Measurements from ENCODE around the gene PRR33.

PRR33 gene

DNA sequence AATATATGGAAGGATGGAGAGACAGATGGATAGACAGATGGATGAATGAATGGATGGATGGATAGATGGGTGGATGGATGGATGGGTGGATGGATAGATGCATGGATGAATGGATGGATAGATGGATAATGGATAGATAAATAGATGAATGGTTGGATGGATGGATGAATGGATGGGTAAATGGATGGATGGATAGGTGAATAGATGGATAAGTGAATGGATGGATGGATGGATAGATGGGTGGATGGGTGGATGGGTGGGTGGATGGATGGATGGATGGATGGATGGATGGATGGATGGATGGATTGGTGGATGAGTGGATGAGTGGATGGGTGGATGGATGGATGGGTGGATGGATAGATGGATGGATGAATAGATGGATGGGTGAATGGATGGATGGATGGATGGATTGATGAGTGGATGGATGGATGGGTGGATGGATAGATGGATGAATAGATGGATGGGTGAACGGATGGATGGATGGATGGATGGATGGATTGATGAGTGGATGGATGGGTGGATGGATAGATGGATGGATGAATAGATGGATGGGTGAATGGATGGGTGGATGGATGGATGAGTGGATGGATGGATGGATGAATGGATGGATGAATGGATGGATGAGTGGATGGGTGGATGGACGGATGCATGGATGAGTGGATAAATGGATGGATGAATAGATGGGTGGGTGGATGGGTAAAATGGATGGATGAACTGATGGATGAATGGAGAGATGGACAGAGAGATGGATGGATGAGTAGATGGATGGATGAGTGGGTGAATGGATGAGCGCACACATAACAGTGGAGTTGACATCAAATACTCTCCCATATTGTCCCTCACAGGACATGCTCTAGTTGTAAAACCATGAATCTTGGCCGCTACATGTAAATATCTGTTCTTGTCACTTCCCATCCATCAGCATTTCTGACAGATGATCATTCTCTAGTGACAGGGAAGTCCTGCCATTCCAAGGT, 30.0 kb downstream of the PRR33 start:
- DNase-seq = no peak

- no peak for DNase-seq
These were observed 31.6 kb downstream of the PRR33 start for GRCh38 chr11:1860108-1860507.

DNA sequence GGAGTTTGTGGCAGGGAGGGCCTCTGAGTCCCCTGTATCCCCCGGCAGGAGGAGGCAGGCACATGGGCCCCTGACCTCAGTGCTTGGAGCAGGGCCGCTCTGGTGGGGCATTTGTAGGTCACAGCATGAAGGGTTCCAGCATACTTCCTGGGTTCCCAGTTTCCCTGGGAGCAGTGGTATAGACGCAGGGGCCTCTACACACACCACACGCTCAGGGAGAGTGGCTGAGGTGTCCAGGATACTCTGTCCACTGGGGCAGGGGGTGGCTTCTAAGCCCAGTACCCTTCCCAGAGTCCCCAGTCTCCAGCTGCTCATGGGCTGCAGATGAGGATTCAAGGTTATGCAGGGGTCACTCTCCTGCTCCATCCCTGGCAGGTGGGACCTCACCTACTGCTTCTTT, 32.7 kb downstream of the PRR33 start:
- no peak for DNase-seq

DNA sequence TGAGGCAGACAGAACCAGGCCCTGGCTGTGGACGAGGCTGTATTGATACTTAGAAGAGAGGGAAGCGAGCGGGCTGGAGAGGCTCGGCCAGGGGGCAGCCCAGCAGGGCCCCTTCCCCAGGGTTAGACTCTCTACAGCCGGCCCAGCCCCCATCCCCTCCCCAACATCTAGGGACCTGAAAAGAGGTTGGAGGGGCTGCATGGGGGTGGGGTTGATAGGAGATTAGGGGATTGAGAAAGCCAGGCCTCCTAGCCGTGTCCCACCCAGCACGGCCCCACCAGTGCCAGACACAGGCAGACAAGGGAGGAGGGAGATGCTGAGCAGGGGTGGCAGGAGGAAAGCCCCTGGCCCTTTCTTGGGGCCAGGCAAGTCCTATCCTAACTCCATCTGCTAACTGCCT, 33.1 kb downstream of the PRR33 start:
- DNase-seq = no peak

GRCh38 chr11:1858154-1858553, 33.5 kb downstream of the PRR33 start:
- DNase-seq = no peak

DNA sequence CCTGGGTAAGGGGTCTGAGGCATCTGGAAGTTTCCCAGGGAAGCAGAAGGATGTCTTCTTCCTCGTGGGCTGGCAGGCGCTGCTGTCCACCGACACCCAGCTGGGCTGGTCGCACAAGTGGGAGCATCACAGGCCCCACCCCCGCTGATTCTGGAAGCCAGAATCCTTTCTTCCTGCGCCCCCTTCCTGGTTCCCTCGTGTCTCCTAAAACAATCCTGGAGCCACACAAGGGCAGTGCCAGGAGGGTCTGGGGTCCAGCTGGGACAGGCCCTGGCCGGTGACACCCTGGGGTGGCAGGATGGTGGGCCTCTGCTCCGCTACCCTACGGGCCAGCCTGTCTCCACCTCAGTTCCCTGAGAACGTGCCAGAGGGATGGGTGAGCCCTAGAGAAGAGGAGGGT, 34.6 kb downstream of the PRR33 start:
- no peak for DNase-seq

DNA sequence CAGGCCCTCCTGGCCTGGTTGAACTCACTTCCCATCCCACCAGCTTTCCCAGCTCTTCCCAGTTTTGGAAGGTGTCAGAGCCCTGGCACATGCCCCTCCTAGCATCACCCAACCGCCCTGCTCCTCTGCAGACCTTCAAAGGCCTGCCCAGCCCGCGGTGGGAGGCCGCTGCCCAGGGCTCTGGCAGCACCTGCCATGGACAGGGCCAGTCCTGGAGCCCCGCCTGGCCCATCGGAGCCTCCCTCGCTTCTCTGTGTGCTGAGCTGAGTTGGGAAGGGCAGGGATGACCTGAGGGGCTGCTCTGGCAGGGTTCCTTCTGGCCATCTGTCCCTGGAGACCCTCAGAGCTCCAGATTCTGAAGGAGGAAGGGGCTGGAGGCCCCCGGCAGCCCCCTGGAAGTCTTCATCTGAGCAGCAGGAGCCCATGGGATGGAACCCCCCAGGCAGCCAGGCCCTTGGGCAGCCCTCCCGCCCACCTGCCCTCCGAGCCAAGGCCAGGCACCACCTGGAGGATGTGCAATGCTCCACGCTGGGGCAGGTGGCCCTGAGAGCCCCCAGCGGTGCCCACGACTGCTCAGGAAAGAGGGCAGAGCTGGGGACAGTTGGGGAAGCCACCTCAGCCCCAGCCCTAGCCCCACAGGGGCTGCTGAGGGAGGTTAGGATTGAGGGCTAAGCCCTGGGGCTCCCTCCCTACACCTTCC, 35.2 kb downstream of the PRR33 start:
- no peak for DNase-seq

DNA sequence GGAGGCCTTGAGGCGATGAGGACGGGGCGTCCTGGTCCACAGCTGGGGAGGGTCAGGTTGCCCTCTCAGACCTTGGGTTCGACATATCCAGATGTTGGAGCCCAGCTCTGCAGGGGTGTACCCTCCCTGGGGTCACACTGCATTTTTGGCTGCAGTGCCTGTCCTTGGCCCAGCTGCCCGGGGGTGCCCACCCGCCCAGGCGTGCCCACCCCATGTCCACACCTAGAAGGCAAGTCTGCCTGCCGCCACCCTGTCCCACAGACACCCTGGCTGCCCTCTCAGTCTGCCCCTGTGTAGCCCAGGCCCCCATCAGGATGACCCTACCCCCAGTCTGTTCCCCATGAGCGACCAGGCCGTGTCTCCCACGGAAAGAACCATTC, 35.8 kb downstream of the PRR33 start:
- no peak for DNase-seq

- peak; percentile 36 for DNase-seq
These were observed 36.5 kb downstream of the PRR33 start for GRCh38 chr11:1854949-1855885.

DNA sequence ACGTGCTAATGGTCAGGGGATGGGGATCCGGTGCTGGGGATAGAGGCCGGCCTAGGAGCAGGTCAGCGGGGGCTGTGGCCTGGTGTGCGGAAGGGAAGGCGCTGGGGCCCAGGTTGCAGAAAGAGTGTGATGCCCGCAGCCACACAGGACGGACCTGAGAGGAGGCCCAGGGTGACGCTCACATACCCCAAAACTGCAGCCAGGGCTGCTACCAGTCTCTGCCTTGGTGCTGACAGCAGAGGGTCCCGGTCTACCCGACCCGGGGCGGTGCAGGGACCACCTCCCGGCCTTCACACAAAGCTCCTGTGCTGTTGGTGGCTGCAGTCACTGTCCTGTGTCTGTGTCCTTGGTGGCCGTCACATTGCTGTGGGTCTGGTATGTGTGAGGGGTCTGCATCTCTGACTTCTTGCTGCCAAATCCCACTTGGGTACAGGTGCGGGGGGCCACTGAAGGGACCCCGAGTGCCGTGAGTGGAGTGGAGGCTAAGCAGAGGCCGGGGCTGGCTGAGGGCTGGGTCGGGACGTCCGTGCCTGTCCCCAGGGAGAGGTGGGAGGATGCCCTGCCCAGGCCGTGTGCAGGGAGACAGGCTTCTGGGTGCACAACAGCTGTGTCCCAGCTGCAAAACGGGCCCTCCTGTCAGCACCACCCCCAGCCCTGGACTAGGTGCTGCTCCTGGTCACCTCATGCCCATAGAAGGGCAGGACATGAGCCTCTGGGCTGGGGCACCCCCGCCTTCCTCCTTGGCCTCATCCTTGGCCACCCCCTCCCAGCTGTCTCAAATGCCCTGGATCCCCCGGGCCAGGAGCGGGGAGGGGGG, 37.4 kb downstream of the PRR33 start:
- no peak for DNase-seq

- no peak for DNase-seq
These were observed 38.1 kb downstream of the PRR33 start for GRCh38 chr11:1853376-1854131.

- peak; percentile 72 for DNase-seq
These were observed 38.8 kb downstream of the PRR33 start, which contains the start of gene LSP1 for GRCh38 chr11:1852877-1853276. Gene LSP1 (plus strand): TSS chr11:1853084. CDS start chr11:1853145, 61 bp downstream.

GRCh38 chr11:1852271-1852876, 39.3 kb downstream of the PRR33 start:
- no peak for DNase-seq

DNA sequence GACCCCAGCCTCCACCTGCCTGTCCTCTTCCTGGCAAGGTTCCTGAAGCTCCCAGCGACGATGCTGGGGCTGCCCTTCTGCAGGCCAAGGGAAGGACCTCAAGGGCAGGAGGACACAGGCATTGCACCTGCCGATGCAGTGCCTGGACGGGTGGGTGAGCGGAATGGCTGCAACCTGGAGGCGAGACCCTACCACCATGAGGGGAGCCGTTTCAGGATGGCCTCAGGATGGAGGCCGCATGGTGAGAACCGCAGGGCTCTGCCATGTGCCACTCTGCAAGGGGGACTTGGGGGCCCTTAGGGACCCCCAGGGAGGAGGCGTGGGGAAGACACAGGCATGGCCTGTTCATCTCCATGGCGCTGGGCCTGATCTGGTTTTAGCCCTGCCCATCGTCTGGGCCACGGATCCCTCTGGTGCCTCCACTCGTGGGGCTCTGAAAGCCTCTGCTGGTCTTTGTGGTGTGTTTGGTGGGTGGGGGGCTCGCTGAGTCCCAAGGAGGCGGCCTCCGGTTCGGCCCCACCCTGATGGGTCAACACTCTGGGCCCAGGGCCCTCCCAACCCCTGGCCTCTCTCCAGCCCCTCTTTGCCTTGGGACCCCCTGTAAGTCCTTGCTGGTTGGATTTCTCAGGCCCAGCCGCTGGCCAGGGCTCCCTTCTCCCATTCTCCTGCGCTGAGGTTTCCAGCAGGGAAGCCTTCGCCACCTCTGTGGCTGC, 40.1 kb downstream of the PRR33 start:
- no peak for DNase-seq

- DNase-seq = no peak
These were observed 42.9 kb downstream of the PRR33 start for GRCh38 chr11:1848640-1849430.

DNA sequence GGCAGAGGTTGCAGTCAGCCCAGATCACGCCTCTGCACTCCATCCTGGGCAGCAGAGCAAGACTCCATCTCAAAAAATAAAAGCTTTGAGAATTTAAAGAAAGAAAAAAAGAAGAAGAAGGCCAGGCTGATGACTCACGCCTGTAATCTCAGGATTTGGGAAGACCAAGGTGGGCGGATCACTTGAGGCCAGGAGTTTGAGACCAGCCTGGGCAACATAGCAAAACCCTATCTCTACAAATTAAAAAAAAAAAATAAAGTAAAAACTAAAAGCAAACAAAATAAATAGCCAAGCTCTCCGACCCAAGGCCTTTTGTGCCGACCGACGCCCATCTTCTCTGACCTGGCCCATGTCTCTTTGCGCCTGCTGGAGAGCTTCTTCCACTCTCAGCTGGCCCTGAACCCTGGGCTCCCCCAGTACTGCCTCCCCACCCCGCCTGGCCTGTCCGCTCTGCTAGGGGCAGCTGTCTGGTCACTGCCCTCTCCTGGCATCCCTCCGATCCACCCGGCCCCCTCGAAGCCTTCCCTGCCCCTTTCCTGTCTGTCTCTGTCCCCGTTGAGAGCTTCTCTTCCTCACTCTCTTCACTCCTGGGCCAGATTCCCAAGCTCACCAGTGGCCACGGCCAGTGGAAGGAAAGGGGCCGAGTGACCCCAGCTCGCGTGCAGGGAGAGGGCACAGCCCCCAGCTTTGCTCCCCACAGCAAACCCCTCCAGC, 43.6 kb downstream of the PRR33 start:
- DNase-seq = no peak

DNA sequence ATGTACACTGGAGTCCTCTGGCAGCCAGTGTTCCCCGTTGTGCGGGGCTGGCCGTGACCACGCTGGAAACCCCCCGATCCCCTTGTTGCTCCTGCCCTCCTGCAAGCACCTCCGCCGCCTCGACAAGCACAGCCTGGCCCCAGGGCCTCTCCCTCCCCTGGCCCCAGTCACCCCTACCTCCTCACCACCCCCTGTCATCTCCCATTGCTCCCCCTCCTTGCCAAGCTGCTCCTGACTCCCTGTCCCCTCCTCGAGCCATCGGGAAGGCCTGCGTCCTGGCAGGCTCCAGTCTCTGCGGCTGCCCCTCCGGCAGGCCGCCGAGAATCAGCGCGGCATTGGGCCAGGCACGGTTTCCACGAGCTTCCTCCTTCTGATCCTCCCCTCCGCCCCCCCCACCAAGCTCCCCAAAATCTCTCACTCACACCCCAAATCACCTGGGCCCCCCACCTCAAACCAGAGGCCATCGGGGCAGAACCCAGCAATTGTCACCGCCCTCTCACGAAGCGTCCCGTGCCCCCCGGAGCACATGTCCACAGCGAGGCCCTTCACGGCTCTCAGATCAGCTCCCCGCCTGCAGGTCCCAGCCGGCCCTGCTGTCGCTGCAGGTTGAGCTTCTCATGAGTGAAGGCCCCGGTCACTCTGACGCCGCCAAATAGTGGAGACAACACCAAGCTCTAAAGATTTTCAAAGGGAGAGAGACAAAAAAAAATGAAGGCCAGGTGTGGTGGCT, 44.5 kb downstream of the PRR33 start:
- no peak for DNase-seq

DNA sequence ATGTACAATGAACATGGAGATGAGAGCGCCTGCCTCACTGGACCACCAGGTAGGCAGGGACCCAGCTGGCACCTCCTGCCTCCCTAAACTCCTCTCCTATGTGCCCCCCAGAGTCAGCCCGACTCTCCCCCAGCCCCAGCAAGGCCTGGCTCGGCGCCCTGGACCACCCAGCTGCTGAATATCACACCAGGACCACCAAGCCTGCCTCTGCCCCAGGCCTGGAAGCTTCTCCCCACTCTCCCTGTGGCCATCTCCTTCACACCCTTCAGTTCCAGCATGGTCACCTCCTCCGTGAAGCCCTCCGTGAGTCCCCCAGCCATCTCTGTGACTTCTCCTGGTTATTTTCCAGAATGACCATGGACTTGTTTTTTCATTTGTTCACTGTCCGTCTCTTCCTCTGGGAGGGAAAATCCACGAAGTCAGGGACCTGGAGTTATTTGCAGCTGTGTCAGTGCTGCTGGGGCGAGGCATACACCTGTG, 45.2 kb downstream of the PRR33 start:
- no peak for DNase-seq

All from activated CD8-positive, alpha-beta memory T cell treated with anti-CD3 and anti-CD28 coated beads, Interleukin-2, amount 50 U/mL, for 4 hours (primary cell).